GM23338 (cell line): ENCODE results near the gene ZNF277. TPM values are rescaled to one million over a fixed set of nuclear protein-coding genes. Genes with fewer than 3 reads are reported as not detected.
A peak's percentile ranks its signal among the peaks of the same experiment; 100 is the strongest.

Experiments used
- ATAC-seq: fragments of 200-7000 bp; cut with Tn5 transposase; 3 replicates; pipeline ENCODE4 v1.9.1; 2020
- DNase-seq: peaks from one replicate; pipeline ENCODE4 v3.0.0-alpha.2; 2015; ENCODE audit warnings: low spot score
- H2AFZ ChIP-seq: fragments of 200-600 bp; sonication (generic); 2 replicates; pipeline ENCODE4 v1.8.0; 2016; ENCODE audit warnings: antibody characterized with exemption, mild to moderate bottlenecking, moderate library complexity
- H3F3A ChIP-seq: fragments of 200-600 bp; sonication (generic); replicated peaks from 2 replicates; pipeline ENCODE4 v1.8.0; 2017; ENCODE audit warnings: antibody characterized with exemption, mixed run types, low read depth
- H3K27ac ChIP-seq: fragments of 200-600 bp; sonication (generic); 2 replicates; pipeline ENCODE4 v1.6.1; 2016; ENCODE audit warnings: low read depth
- H3K27me3 ChIP-seq: fragments of 200-600 bp; sonication (generic); 2 replicates; pipeline ENCODE4 v1.8.0; 2016; ENCODE audit warnings: mild to moderate bottlenecking, mixed run types, moderate library complexity; ENCODE audit not compliant: insufficient read depth
- H3K36me3 ChIP-seq: fragments of 200-600 bp; sonication (generic); 2 replicates; pipeline ENCODE4 v1.8.0; 2016; ENCODE audit warnings: mild to moderate bottlenecking; ENCODE audit not compliant: insufficient read depth
- H3K4me1 ChIP-seq: fragments of 200-600 bp; sonication (generic); 2 replicates; pipeline ENCODE4 v1.8.0; 2016; ENCODE audit warnings: mild to moderate bottlenecking, moderate library complexity; ENCODE audit not compliant: insufficient read depth
- H3K4me2 ChIP-seq: fragments of 200-600 bp; sonication (generic); 2 replicates; pipeline ENCODE4 v1.7.1; 2017; ENCODE audit warnings: mixed run types
- H3K4me3 ChIP-seq: fragments of 200-600 bp; sonication (generic); 2 replicates; pipeline ENCODE4 v1.6.1; 2016; ENCODE audit warnings: mixed run types
- H3K79me2 ChIP-seq: fragments of 200-600 bp; sonication (generic); replicated peaks from 2 replicates; pipeline ENCODE4 v1.8.0; 2017; ENCODE audit warnings: mild to moderate bottlenecking; ENCODE audit not compliant: insufficient read depth
- H3K9me2 ChIP-seq: fragments of 200-600 bp; sonication (generic); 2 replicates; pipeline ENCODE4 v1.8.0; 2017; ENCODE audit not compliant: insufficient read depth
- H4K20me1 ChIP-seq: fragments of 200-600 bp; sonication (generic); replicated peaks from 2 replicates; pipeline ENCODE4 v1.8.0; 2017; ENCODE audit warnings: mild to moderate bottlenecking; ENCODE audit not compliant: insufficient read depth
- H3K27ac Mint-ChIP-seq: 2 replicates; pipeline ENCODE4 v1.8.0; 2020; ENCODE audit warnings: inconsistent platforms, mild to moderate bottlenecking, moderate library complexity, mixed read lengths
- H3K27me3 Mint-ChIP-seq: 3 replicates; pipeline ENCODE4 v1.8.0; 2022; ENCODE audit warnings: low read depth, mild to moderate bottlenecking, moderate library complexity, mixed read lengths, inconsistent platforms; ENCODE audit not compliant: insufficient read depth, poor library complexity
- H3K36me3 Mint-ChIP-seq: 3 replicates; pipeline ENCODE4 v1.8.0; 2021; ENCODE audit warnings: low read depth, mild to moderate bottlenecking, inconsistent platforms, moderate library complexity, mixed read lengths
- H3K4me1 Mint-ChIP-seq: 3 replicates; pipeline ENCODE4 v1.8.0; 2020; ENCODE audit warnings: mild to moderate bottlenecking, inconsistent platforms, mixed read lengths
- H3K4me3 Mint-ChIP-seq: 3 replicates; pipeline ENCODE4 v1.8.0; 2021; ENCODE audit warnings: moderate library complexity, mild to moderate bottlenecking, inconsistent platforms, mixed read lengths
- H3K9me3 Mint-ChIP-seq: 3 replicates; pipeline ENCODE4 v1.8.0; 2020; ENCODE audit warnings: moderate library complexity, mild to moderate bottlenecking, inconsistent platforms, mixed read lengths
- CREB1 ChIP-seq: fragments of 250-450 bp; sonication (Bioruptor Pico); IDR thresholded peaks from 2 replicates; pipeline ENCODE4 v1.5.0; 2020; ENCODE audit warnings: low read depth, mild to moderate bottlenecking, moderate library complexity
- EZH2 ChIP-seq: fragments of 200-600 bp; sonication (generic); IDR thresholded peaks from one replicate; pipeline ENCODE4 v1.8.0; 2017; ENCODE audit warnings: antibody characterized with exemption, mild to moderate bottlenecking, low read depth; ENCODE audit not compliant: unreplicated experiment
- POLR2AphosphoS5 ChIP-seq: IDR thresholded peaks from 2 replicates; pipeline ENCODE4 v1.6.1; 2016; ENCODE audit warnings: antibody characterized with exemption, low read depth
- STAT1 ChIP-seq: IDR thresholded peaks from one replicate; pipeline ENCODE4 v1.6.1; 2016; ENCODE audit warnings: antibody characterized with exemption; ENCODE audit not compliant: unreplicated experiment
- ZNF114 ChIP-seq: fragments of 250-450 bp; sonication (Bioruptor Pico); IDR thresholded peaks from 2 replicates; pipeline ENCODE4 v1.5.0; 2020; ENCODE audit warnings: mild to moderate bottlenecking, moderate library complexity
- polyA plus RNA-seq: library from polyadenylated mRNA; unstranded; fragments of >200 nt; fragmentation: Nextera tagmentation; extraction: Ambion mirVana; gene quantifications from 2 replicates; pipeline ENCODE4 v1.2.1, GENCODE V29; 2016
- total RNA-seq: library from RNA; depleted of rRNA; stranded (reverse); fragments of >200 nt; shearing (Covaris generic); gene quantifications from 2 replicates; pipeline ENCODE4 v1.2.3, GENCODE V29; 2014
- TF ChIP-seq, protein P1 (sequence below): IDR thresholded peaks from one replicate; pipeline ENCODE4 v1.6.1; 2018; ENCODE audit warnings: antibody characterized with exemption; ENCODE audit not compliant: unreplicated experiment
- TF ChIP-seq, protein P2 (sequence below): fragments of 250-450 bp; sonication (Bioruptor Pico); IDR thresholded peaks from 2 replicates; pipeline ENCODE4 v1.5.0; 2020; ENCODE audit warnings: mild to moderate bottlenecking, moderate library complexity

The ZNF277 gene
- total and polyA plus RNA-seq, 2 experiments from 2014 or later = 25.4 to 28.9 TPM

DNA sequence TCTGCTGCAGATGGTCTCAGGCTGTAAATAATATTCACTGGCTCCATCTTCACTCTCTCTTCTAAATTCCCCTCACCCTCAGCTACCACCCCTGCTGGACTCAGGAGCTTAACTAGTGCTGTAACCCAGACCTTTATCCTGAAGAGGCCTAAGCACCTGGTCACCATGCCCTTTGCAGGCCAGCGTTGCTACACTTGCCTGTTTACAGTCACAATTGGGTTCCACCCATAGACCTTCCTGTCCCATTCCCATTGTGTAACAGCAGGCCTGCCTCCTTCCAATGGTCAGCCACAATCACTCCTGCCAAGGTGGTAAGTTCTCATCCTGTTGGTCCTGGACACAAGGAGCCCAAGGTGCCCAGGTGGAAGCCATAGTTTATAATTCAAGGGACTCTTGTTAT, 157.9 kb downstream of the ZNF277 start:
- ATAC-seq = no peak
- Histone ChIP-seq H3K27ac (no peak overlapping the region), H3K4me3 (no peak overlapping the region), H3K9me2 (peaks cover 5% of the 10 kb centered on the region; the same call in 1 of the 2 replicates), H2AFZ (peak overlapping the region; percentile 14; the same call in 1 of the 2 replicates), H3K27me3 (no peaks in the 10 kb centered on the region), H3K4me2 (no peak overlapping the region), H3K4me1 (0 out of 2 replicates have a peak, but pooled peaks cover 3% of the 10 kb centered on the region), H3K36me3 (no peaks in the 10 kb centered on the region), H3K79me2 (no peaks in the 10 kb centered on the region), H4K20me1 (no peaks in the 10 kb centered on the region; the same call in 1 of the 2 replicates), H3F3A (no peaks in the 10 kb centered on the region; the same call in 1 of the 2 replicates)
- Mint-ChIP-seq H3K4me3 (no peak overlapping the region), H3K4me1 (peaks cover 15% of the 10 kb centered on the region), H3K9me3 (no peaks in the 10 kb centered on the region), H3K27me3 (peaks cover 3% of the 10 kb centered on the region), H3K36me3 (no peaks in the 10 kb centered on the region), H3K27ac (no peak overlapping the region)
- no peak for TF ChIP-seq POLR2AphosphoS5
- no peak for DNase-seq

DNA sequence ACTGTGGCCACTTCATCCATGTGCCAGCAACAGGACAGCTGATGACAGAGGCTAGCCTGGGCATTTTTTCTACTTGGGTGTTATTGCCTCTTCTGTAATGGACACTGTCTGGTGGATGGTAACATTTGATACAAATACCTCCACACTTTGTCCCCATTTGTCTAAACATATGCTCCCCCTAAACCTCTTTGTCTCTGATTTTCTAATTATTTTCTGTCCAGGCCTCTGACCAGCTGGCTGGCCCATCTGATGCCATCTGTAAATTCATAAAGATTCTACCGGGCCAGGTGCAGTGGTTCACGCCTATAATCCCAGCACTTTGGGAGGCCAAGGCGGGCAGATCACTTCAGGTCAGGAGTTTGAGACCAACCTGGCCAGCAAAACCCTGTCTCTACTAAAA, 159.1 kb downstream of the ZNF277 start:
- no peaks in the 10 kb centered on the region; the same call in 1 of the 2 replicates for H3F3A ChIP-seq
- H4K20me1 ChIP-seq = no peaks in the 10 kb centered on the region; the same call in 1 of the 2 replicates
- peaks cover 11% of the 10 kb centered on the region; the same call in 1 of the 2 replicates for H3K9me2 ChIP-seq
- no peak for DNase-seq
- H3K27me3 Mint-ChIP-seq = peaks cover 3% of the 10 kb centered on the region
- no peak overlapping the region for H3K27ac Mint-ChIP-seq
- H3K36me3 ChIP-seq = no peaks in the 10 kb centered on the region
- TF ChIP-seq POLR2AphosphoS5 = no peak
- TF ChIP-seq, protein P1, sequence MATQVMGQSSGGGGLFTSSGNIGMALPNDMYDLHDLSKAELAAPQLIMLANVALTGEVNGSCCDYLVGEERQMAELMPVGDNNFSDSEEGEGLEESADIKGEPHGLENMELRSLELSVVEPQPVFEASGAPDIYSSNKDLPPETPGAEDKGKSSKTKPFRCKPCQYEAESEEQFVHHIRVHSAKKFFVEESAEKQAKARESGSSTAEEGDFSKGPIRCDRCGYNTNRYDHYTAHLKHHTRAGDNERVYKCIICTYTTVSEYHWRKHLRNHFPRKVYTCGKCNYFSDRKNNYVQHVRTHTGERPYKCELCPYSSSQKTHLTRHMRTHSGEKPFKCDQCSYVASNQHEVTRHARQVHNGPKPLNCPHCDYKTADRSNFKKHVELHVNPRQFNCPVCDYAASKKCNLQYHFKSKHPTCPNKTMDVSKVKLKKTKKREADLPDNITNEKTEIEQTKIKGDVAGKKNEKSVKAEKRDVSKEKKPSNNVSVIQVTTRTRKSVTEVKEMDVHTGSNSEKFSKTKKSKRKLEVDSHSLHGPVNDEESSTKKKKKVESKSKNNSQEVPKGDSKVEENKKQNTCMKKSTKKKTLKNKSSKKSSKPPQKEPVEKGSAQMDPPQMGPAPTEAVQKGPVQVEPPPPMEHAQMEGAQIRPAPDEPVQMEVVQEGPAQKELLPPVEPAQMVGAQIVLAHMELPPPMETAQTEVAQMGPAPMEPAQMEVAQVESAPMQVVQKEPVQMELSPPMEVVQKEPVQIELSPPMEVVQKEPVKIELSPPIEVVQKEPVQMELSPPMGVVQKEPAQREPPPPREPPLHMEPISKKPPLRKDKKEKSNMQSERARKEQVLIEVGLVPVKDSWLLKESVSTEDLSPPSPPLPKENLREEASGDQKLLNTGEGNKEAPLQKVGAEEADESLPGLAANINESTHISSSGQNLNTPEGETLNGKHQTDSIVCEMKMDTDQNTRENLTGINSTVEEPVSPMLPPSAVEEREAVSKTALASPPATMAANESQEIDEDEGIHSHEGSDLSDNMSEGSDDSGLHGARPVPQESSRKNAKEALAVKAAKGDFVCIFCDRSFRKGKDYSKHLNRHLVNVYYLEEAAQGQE = no peak
- no peak overlapping the region for H3K4me3 Mint-ChIP-seq
- peaks cover 15% of the 10 kb centered on the region for H3K4me1 Mint-ChIP-seq
- no peak overlapping the region for H3K4me2 ChIP-seq
- no peak overlapping the region for H2AFZ ChIP-seq
- no peak overlapping the region for H3K27ac ChIP-seq
- H3K79me2 ChIP-seq = no peaks in the 10 kb centered on the region
- no peak overlapping the region for H3K4me3 ChIP-seq
- no peaks in the 10 kb centered on the region for H3K27me3 ChIP-seq
- no peaks in the 10 kb centered on the region for H3K9me3 Mint-ChIP-seq
- peaks cover 3% of the 10 kb centered on the region; the same call in 1 of the 2 replicates for H3K4me1 ChIP-seq
- no peaks in the 10 kb centered on the region for H3K36me3 Mint-ChIP-seq
- ATAC-seq = no peak

DNA sequence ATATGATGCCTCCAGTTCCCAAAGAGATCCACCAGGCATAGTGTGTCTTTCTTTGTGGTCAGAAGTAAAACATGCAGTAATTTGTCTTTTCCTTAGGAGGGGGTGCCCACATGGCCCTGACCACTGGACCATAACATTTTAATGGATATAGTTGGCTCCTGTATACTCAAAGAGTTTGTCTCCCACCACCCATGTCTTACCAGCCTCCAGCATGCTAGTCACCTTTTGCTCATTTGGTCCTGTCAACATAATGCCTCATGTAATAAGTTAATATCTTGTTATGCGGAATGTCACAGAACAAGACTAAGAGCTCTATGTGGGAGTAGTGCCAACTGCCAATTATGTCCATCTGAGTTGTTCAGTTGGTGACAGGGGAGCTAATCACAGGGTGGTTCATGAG, 160.4 kb downstream of the ZNF277 start:
- Histone ChIP-seq H3K4me2 (no peak overlapping the region), H3F3A (no peaks in the 10 kb centered on the region; the same call in 1 of the 2 replicates), H3K4me1 (peaks cover 6% of the 10 kb centered on the region; the same call in 1 of the 2 replicates), H3K36me3 (no peaks in the 10 kb centered on the region), H3K9me2 (peaks cover 6% of the 10 kb centered on the region; the same call in 1 of the 2 replicates), H3K27ac (no peak overlapping the region), H4K20me1 (no peaks in the 10 kb centered on the region), H3K79me2 (no peaks in the 10 kb centered on the region), H2AFZ (no peak overlapping the region), H3K27me3 (no peaks in the 10 kb centered on the region), H3K4me3 (no peak overlapping the region)
- Mint-ChIP-seq H3K27me3 (peaks cover 3% of the 10 kb centered on the region), H3K36me3 (no peaks in the 10 kb centered on the region), H3K4me3 (no peak overlapping the region), H3K4me1 (peaks cover 21% of the 10 kb centered on the region), H3K27ac (no peak overlapping the region), H3K9me3 (no peaks in the 10 kb centered on the region)
- DNase-seq (no peak), ATAC-seq (no peak)
- TF ChIP-seq EZH2 = no peak
- TF ChIP-seq CREB1 (CRISPR knock-in tag) = no peak
- TF ChIP-seq ZNF114 (CRISPR knock-in tag) = no peak
- TF ChIP-seq STAT1 = no peak
- TF ChIP-seq, protein P2, sequence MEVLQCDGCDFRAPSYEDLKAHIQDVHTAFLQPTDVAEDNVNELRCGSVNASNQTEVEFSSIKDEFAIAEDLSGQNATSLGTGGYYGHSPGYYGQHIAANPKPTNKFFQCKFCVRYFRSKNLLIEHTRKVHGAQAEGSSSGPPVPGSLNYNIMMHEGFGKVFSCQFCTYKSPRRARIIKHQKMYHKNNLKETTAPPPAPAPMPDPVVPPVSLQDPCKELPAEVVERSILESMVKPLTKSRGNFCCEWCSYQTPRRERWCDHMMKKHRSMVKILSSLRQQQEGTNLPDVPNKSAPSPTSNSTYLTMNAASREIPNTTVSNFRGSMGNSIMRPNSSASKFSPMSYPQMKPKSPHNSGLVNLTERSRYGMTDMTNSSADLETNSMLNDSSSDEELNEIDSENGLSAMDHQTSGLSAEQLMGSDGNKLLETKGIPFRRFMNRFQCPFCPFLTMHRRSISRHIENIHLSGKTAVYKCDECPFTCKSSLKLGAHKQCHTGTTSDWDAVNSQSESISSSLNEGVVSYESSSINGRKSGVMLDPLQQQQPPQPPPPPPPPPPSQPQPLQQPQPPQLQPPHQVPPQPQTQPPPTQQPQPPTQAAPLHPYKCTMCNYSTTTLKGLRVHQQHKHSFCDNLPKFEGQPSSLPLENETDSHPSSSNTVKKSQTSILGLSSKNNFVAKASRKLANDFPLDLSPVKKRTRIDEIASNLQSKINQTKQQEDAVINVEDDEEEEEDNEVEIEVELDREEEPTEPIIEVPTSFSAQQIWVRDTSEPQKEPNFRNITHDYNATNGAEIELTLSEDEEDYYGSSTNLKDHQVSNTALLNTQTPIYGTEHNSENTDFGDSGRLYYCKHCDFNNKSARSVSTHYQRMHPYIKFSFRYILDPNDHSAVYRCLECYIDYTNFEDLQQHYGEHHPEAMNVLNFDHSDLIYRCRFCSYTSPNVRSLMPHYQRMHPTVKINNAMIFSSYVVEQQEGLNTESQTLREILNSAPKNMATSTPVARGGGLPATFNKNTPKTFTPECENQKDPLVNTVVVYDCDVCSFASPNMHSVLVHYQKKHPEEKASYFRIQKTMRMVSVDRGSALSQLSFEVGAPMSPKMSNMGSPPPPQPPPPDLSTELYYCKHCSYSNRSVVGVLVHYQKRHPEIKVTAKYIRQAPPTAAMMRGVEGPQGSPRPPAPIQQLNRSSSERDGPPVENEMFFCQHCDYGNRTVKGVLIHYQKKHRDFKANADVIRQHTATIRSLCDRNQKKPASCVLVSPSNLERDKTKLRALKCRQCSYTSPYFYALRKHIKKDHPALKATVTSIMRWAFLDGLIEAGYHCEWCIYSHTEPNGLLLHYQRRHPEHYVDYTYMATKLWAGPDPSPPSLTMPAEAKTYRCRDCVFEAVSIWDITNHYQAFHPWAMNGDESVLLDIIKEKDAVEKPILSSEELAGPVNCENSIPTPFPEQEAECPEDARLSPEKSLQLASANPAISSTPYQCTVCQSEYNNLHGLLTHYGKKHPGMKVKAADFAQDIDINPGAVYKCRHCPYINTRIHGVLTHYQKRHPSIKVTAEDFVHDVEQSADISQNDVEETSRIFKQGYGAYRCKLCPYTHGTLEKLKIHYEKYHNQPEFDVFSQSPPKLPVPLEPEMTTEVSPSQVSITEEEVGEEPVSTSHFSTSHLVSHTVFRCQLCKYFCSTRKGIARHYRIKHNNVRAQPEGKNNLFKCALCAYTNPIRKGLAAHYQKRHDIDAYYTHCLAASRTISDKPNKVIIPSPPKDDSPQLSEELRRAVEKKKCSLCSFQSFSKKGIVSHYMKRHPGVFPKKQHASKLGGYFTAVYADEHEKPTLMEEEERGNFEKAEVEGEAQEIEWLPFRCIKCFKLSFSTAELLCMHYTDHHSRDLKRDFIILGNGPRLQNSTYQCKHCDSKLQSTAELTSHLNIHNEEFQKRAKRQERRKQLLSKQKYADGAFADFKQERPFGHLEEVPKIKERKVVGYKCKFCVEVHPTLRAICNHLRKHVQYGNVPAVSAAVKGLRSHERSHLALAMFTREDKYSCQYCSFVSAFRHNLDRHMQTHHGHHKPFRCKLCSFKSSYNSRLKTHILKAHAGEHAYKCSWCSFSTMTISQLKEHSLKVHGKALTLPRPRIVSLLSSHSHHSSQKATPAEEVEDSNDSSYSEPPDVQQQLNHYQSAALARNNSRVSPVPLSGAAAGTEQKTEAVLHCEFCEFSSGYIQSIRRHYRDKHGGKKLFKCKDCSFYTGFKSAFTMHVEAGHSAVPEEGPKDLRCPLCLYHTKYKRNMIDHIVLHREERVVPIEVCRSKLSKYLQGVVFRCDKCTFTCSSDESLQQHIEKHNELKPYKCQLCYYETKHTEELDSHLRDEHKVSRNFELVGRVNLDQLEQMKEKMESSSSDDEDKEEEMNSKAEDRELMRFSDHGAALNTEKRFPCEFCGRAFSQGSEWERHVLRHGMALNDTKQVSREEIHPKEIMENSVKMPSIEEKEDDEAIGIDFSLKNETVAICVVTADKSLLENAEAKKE = no peak
